ENCODE data around the gene TRIM17.

GRCh38 chr1:228411121-228411520 is 5.5 kb downstream of the TRIM17 start:
- TF ChIP-seq TAF1 (IDR thresholded peaks at IDR 0.05; ENCODE audit: low read depth): no peak
- TF ChIP-seq EP300 (IDR thresholded peaks at IDR 0.05; ENCODE audit: borderline replicate concordance): no peak
- TF ChIP-seq RAD21 (IDR thresholded peaks at IDR 0.05; ENCODE audit: low read depth): no peak
- TF ChIP-seq TEAD4 (IDR thresholded peaks at IDR 0.05): no peak
- TF ChIP-seq FOXM1 (IDR thresholded peaks at IDR 0.05; ENCODE audit: borderline replicate concordance, low read depth): no peak
- TF ChIP-seq EGR1 (IDR thresholded peaks at IDR 0.05): no peak
- TF ChIP-seq MAX (IDR thresholded peaks at IDR 0.05): no peak
- TF ChIP-seq ZBTB7A (IDR thresholded peaks at IDR 0.05; ENCODE audit: low read depth): no peak
- no peak for TF ChIP-seq NFIC (IDR thresholded peaks at IDR 0.05)
- no peak for TF ChIP-seq TCF12 (IDR thresholded peaks at IDR 0.05; ENCODE audit: low read depth)
- TF ChIP-seq CEBPB (IDR thresholded peaks at IDR 0.05): no peak
- TF ChIP-seq REST (IDR thresholded peaks at IDR 0.05; ENCODE audit: low read depth): no peak
